Activated T-cell treated with anti-CD3 and anti-CD28 coated beads for 4 hours (primary cell): ENCODE measurements around the gene APOBEC3A.
A peak's percentile ranks its signal among the peaks of the same experiment; 100 is the strongest.
"Not testable (repeated sequence)": the region's sequence is repeated elsewhere in the genome, so short reads cannot be mapped to it uniquely, and the experiment has no call there.

Experiments used
- DNase-seq: peaks from one replicate; pipeline ENCODE4 v3.0.0-alpha.2; 2020

The APOBEC3A gene

DNA sequence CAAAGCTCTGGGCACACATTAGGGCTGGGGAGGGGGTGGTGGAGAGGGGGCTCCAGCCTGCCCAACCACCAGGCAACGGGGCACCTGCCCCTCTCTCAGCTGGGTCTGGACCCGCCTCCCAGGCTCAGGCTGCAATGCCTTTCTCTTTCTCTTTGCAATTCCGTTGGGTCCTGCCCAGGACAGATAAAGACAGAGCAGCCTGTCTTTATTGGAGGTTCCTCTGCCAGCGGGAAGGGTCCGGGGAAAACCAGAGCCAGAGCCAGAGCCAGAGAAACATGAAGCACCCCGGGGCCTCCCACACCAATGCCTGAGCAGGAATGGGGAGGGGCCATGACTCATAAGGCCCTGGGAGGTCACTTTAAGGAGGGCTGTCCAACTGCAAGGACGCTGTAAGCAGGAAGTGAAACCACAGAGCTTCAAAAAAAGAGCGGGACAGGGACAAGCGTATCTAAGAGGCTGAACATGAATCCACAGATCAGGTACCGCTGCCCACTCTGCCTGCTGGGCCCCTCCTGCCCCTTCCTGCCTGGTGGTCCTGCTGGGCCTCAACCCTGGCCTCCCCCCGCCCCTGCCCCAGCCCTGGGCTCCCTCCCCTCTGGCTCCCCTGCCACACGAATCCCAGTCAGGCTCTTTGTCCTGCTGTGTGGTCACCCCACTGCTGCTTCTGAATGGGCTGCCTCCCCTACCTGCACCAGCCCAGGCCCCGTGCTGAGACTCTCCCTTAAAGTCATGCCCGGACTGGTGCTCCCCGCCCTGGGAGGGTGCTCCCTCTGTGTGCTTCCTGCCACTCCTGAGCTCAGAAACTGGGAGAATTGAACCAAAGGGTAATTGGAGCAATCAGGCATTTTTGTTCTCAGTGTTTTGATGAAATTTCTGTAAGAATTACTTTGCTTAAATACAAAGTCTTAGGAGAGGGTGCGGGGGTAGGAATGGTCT lies 24.9 kb downstream of the APOBEC3A start, which contains the start of gene APOBEC3B:
Gene APOBEC3B, plus strand, starts transcription at position 356 of the 936 bp plus-strand sequence. Its CDS starts 107 bp downstream, at position 463.
- peak; percentile 47 for DNase-seq

DNA sequence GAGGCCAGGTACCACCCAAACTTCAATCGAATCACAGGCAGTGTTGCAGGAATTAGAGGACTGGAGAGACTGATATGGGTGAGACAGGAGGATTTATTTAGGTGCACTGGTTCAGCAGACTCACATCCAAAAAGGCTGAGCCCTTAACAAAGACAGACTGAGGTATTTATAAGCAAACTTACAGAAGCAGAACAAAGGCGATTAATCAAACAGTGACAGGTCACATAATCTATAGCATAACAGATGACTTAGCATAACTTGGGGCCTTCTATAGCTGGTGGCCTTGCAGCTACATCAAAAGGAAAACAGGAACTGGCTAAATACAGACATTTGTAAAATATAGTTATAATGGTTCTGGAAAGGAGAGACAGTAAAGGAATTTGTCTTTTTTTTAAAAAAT lies 26.8 kb downstream of the APOBEC3A start:
- no peak for DNase-seq

DNA sequence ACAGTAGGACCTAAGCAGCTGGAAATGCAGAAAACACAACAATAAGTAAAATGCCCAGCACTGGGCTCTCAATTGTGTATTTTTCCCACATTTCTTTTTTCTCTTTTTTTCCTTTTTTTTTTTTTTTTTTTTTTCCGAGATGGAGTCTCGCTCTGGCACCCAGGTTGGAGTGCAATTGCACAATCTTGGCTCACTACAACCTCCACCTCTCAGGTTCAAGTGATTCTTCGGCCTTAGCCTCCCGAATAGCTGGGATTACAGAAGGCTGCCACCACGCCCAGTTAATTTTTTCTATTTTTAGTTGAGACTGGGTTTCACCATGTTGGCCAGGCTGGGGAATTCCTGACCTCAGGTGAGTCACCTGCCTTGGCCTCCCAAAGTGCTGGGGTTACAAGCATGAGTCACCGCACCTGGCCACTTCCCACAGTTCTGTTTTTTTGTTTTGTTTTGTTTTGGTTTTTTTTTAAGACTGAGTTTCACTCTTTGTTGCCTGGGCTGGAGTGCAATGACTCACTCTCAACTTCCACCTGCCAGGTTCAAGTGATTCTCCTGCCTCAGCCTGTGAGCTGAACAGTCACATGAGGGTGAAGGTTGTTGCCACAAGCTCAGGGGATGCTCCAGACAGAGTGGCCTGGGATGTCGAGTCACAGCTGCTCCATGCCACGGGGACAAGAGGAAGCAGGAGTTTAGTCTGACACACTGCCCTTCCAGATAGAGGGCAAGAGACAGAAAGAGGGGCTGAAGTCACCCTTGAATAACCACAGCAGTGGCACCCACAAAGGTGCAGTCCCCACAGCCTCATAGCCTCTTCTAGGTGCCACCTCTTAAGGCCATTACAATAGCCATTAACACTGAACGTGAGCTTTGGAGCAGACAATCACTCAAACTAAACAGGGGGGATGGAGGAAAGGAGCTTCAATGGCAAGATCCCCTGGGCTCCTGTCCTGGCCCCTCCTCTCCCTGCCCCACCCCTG lies 27.7 kb downstream of the APOBEC3A start:
- peak; percentile 69 for DNase-seq

DNA sequence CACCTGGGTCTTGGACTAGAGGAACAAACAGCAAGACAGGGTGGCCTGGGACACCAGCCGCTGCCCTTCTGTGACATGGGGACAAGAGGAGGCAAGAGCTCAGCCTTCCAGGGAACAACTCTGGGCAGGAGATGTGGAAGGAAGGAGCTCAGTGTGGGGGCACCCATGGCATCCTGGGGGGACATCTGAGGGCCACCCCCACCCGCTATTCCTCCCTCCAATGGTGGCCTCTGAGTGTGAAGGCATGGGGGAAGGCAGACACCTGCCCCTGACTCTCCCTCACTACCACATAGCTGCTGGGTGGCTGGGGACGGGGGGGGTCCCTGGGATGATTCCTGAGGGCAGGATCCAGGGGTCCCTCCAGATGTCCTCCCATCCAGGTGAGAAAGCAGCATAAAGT lies 29.2 kb downstream of the APOBEC3A start:
- no peak for DNase-seq

DNA sequence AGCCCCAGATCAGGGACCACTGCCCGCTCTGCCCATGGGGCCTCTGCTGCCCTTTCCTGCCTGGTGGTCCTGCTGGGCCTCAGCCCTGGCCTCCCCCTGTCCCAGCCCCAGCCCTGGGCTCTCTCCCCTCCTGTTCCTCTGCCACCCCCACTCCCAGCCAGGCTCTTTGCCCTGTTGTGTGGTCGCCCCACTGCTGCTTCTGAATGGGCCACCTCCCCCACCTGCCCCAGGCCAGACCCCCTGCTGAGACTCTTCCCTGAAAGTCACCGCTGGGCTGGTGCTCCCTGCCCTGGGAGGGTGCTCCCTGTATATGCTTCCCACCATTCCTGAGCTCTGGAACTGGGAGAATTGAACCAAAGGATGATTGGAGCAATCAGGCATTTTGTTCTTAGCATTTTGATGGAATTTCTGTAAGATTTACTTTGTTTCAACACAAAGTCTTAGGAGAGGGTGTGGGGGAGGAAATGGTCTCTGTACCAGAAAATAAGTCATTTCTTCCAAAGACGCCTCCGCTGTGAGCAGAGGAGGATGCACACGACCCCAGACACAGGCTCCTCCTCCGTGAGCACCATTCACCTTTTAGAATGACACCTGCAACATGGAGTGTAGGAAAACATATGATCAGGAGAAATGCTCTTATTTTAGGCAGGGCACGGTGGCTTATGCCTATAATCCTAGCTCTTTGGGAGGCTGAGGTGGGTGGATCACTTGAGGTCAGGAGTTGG lies 29.9 kb downstream of the APOBEC3A start:
- peak; percentile 19 for DNase-seq

- no peak for DNase-seq
These were observed 32.1 kb downstream of the APOBEC3A start for GRCh38 chr22:38989466-38989865.

DNA sequence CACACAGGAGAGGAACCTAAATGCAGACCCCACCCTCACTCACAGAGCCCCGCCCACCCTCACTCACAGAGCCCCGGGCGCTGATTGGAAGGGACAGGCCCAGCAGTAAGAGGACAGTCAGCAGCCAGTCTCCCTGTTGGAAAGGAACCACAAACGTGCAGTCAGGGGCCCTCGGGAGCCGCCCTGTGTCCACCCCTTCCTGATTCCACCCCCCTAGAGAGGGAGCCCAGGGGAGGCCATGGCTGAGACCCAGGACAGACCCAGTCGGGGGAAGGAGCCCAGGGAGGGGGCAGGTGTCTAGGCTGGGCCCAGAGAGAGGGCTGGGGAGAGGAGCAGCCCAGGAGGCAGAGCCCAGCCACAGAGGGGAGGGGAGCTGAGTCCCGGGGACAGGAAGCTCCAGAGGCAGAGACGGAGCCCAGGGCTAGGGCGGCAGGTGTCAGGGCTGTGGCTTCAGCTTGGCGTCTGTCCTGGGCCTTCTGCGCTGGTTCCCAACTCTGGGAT lies 35.5 kb downstream of the APOBEC3A start:
- not testable (repeated sequence) for DNase-seq

GRCh38 chr22:38996105-38996504 lies 38.7 kb downstream of the APOBEC3A start:
- no peak for DNase-seq

DNA sequence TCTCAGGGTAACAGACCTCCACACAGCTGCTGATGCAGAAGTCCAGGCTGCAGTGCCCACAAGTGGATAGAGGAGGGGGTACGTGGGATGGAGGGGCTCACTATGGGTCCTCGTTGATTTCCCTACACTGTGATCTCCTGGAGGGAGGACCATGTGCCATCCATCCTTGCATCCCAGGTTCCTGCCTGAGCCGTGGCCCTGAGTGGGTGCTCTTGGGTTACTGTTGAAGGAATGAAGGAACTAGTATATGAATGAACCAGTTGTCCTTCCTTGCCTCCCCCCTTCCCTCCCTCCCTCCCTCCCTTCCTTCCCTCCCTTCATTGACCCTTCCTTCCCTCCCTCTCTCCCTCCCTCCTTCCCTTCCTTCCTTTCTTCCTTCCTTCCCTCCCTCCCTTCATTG lies 40.1 kb downstream of the APOBEC3A start:
- no peak for DNase-seq

- peak; percentile 48 for DNase-seq
These were observed 45.8 kb downstream of the APOBEC3A start for GRCh38 chr22:39003165-39003638.

DNA sequence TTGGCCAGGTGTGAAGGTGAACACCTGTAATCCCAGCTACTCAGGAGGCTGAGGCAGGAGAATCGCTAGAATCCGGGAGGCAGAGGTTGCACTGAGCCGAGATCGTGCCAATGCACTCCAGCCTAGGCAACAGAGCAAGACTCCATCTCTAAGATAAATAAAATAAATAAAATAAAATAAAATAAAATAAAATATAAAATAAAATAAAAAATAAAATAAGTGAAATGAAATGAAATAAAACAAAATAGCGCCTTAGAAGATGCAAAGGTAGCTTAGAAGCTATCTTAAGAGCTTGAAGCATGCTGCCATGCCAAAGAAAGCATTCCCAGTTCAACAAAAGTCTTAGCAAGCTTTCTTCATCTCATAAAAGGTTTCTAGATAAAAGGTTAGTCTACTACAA lies 49.8 kb downstream of the APOBEC3A start:
- no peak for DNase-seq

DNA sequence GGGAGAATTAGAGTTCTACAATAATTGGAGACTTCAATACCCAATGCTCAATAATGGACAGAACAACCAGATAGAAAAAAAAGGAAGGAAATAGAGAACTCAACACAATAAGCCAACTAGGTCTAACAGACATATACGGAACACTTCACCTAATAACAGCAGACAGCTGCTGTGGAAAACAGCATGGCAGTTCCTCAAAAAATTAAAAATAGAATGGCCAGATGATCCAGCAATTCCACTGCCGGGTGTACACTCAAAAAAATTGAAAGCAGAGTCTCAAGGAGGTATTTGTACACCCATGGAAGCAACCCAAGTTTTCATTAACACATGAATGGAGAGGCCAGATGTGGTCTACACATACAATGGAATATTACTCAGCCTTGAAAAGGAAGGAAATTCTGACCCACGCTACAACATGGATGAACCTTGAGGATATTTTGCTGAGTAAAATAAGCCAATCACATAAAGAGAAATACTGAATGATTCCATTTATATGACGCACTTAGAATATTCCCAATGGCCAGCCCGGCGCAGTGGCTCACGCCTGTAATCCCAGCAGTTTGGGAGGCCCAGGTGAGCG lies 51.0 kb downstream of the APOBEC3A start:
- DNase-seq = not testable (repeated sequence)

- DNase-seq = no peak
These were observed 53.5 kb downstream of the APOBEC3A start for GRCh38 chr22:39010946-39011345.
